Limb (tissue), 2 donors: ENCODE data around the gene ZNF718.
"Not testable (repeated sequence)": the region's sequence is repeated elsewhere in the genome, so short reads cannot be mapped to it uniquely, and the experiment has no call there.

Experiments
- DNase-seq, 2 donors: peaks; one replicate each; pipeline ENCODE4 v3.0.0-alpha.2; 2016; ENCODE audit errors: extremely low spot score in 2 of 2

ZNF718 gene

DNA sequence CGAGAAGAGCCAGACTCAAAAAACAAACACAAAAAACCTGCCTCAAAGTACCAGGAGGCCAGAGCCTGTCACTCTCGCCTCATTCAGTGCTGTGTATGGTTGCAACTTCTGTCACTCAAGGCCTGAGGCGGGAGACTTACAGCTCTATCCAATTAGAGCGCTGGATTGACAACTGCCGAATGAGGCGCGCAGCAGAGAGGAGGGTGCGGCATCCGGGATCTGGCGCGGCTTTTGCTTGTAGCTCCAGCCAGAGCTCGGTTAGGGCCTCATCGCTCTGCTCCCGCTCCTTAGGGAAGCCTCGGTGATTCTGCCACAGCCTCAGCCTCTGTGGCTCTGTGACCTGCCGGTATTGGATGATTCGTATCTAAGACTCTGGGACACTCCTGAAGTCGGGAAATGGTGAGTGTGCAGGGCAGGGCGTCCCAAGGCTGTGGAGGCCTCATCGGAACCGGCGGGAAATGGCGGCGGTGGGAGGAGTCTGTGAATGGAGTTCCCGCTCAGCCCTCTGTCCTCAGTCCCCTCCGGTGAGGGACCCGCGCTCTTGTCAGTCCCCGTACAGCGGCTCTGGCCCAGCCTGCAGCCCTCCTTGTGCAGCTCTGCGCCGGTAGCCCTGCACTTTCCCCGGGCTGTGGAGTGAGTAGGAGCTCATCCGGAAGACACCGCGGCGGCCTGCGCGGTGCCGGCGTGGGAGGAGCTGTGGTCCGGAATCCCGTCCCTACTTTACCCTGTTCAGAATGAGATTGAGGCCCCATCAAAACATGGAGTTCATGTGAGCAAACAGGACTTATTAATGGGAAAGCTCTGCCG is at the start of gene ZNF718:
TSS of gene ZNF718 (plus strand) at position 227 of the 807 bp plus-strand sequence. CDS start at position 397, 170 bp downstream.
- DNase-seq: peak; percentile 94 to 96

DNA sequence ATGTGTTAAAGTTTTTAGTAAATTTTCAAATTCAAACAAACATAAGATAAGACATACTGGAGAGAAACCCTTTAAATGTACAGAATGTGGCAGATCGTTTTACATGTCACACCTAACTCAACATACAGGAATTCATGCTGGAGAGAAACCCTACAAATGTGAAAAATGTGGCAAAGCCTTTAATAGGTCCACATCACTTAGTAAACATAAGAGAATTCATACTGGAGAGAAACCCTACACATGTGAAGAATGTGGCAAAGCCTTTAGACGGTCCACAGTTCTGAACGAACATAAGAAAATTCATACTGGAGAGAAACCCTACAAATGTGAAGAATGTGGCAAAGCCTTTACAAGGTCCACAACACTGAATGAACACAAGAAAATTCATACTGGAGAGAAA is 38.4 kb upstream of the ZNF718 start:
- DNase-seq: no peak

DNA sequence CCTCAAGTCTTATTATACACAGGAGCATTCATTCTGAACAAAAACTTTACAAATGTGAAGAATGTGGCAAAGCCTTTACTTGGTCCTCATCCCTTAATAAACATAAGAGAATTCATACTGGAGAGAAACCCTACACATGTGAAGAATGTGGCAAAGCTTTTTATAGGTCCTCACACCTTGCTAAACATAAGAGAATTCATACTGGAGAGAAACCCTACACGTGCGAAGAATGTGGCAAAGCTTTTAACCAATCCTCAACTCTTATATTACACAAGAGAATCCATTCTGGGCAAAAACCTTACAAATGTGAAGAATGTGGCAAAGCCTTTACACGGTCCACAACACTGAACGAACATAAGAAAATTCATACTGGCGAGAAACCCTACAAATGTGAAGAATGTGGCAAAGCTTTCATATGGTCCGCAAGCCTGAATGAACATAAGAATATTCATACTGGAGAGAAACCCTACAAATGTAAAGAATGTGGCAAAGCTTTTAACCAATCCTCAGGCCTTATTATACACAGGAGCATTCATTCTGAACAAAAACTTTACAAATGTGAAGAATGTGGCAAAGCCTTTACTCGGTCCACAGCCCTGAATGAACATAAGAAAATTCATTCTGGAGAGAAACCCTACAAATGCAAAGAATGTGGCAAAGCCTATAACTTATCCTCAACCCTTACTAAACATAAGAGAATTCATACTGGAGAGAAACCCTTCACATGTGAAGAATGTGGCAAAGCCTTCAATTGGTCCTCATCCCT is 37.6 kb upstream of the ZNF718 start:
- DNase-seq: not testable (repeated sequence)

DNA sequence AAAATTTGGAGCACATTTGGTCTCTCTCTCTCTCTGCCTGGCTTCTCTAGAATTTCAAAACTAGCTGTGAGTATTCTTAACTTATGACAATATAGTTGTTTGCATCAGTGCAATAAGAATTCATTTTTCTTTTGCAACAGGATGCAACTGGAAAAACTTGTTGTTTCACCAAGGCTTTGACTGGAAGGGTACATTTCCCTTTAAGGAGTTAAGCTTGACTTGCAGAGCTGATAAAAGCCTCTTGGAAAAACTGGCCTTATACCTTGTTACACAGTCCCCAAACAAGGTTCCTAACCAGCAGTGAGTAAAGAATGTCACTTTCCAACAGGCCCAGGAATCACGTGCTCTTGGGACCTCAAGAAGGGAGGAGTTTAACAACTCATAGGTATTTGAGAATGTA is 25.9 kb upstream of the ZNF718 start:
- no peak for DNase-seq

DNA sequence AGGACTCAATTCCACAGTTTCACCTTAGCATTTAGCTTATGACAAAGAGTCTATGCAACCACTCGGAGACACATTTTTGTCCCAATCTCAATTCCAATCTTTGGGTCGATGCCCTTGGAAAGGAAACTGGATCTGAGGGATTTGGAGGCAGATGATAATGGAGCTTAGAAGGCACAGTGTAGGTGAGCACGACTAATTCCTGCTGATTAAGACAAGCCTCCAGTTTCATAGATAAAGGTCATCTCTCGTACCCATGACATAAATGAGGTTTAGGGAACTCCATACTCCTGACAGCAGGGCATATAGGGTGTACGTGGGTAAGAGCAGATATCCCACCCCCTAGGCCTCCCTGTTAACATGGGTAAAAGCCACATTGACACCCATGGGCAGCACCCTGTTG is 24.4 kb upstream of the ZNF718 start:
- DNase-seq: no peak

DNA sequence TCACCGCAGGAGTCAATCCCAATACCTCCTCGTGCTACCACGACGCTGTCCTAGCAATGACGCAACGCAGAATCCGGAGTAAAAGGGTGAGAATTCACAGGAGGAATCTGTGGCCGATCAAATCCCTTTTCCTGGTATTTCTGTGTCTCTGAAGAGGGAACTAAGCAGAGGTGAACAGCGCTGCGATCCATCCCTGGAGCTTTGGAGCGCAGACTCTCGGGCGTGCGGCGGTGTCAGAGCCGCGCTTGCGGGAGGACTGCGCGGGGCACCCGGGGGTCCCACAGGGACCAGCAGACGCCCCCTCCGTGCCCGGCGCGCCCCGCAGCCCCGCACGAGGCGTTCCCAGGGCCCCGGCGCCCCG is 17.2 kb upstream of the ZNF718 start:
- DNase-seq: no peak

DNA sequence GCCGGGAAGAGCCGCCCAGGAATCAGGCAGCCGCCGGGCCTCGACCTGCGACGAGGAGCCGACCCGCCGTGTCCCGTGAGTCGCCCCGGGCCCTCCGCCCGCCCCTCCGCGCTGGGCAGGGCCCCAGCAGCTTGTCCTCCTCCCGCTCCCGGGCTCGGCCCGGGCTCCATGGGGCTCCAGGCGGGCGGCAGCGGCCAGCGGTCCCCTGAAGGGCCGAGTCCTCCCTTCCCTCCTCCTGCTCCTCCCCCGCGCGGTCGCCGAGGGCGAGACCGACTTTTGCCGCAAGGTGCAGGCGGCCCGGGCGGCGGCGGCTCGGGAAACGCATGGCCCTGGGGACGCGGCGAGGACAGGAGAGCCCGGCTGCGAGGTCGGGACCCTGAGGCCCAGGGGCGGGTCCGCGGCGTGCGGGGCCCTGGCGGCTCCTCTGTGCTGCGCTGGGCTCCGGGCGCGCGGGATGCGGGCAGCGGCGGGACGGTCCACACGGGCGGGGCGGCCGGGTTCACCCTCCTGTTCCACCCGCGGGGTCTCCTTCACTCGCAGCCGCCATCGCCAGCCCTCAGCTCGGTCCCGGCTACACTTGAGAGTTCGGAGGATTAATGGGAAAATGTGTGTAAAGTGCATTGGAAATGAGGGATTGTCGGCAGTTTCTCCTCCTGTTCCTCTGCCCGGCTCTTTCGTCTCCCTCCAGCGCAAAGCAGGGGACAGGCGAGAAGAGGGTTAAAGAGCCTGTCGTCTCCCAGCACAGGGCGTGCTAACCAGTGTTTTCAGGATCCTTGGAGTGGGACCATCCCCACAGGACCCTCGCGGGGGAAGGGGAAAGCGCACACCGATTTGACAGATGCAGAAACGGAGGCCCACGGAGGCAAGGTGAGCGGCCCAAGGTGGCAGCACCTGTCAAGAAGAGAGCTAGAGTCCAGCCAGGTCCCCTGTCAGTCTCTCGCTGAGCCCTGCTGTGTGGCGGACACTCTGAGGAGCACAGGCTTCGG is 16.6 kb upstream of the ZNF718 start:
- DNase-seq: peak in 1 of 2 donors; percentile 38

DNA sequence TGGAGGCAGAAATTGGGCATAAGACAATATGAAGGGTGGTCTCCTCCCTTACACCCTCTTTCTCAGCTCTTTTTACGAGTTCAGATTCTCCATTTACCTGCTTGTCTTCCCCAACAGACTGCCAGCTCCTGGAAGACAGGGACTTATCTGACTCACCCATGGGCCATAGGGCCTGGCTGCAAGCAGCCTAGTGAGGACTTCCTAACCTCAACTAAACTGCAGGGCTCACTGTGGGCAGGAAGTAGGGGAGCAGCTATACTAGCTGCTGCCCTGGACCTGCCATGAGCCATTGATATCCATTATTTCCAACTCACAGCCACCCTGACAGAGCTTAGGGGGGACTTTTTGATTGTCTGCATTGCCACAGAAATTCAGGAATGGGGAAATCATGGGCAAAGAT is 11.5 kb upstream of the ZNF718 start:
- DNase-seq: no peak

DNA sequence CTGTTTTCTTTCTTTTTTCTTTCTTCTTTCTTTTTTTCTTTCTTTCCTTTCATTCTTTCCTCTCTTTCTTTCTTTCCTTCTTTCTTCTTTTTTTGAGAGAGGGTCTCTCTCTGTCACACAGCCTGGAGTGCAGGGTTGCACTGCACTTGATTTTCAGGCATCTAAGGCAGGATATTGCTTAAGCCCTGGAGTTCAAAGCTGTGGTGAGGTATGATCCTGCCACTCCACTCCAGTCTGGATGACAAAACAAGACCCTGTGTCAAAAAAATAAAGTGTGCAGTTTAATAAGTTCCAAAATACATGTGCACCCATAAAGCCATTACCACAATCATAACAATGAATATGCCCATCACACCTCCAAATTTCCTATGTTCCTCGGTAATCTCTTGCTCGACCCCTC is 10.6 kb upstream of the ZNF718 start:
- DNase-seq: no peak

DNA sequence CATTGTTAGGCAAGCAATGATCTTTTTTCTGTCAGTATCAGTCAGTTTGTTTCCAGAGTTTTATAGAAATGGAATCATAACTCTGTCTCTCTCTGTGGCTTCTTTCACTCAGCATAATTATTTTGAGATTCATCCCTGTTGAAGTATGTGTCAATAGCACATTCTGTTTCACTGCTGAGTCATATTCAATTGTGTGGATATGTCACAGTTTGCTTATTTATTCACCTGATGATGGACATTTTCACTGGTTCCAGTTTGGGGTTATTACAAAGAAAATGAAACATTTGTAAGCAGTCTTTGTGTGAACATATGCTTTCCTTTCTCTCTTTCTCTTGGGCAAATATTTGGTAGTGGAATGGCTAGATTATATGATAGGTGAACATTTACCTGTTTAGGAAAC is 10.2 kb upstream of the ZNF718 start:
- DNase-seq: no peak

DNA sequence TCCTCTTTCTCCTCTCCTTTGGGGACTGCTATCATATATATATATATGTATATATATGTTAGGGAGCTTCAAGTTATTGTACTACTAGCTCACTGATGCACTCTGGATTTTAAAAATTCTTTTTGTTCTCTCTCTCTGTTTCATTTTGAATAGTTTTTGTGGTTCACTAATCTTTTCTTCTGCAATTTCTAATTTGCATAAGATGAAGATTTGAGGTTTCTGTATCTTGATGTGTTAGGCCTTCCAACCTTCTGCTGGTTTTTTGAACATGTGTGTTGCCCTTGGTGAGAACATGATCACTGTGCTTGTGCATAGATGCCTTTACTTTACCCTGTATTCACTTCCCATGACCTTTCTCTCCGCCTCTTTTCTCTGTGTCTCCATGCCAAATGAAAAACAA is 7.8 kb upstream of the ZNF718 start:
- DNase-seq: no peak

DNA sequence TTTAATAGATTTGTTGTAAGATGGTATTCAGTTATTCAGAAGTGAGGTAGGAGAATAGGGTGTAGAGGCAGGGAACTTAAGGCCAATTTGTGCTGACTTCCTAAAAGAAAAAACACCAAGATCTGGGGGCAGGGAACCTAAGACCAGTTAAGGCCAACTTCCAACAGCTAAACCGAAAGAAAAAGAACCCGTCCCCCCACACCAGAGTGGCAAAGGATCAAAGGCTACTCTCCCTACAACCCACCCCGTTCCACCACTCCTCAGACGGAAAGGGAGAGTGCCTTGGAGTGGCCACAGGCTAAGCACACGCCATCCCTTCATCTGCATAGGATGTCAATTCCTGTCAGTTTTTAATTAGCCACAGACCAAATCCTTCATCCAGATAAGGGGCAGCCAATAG is 3.7 kb upstream of the ZNF718 start:
- no peak for DNase-seq

DNA sequence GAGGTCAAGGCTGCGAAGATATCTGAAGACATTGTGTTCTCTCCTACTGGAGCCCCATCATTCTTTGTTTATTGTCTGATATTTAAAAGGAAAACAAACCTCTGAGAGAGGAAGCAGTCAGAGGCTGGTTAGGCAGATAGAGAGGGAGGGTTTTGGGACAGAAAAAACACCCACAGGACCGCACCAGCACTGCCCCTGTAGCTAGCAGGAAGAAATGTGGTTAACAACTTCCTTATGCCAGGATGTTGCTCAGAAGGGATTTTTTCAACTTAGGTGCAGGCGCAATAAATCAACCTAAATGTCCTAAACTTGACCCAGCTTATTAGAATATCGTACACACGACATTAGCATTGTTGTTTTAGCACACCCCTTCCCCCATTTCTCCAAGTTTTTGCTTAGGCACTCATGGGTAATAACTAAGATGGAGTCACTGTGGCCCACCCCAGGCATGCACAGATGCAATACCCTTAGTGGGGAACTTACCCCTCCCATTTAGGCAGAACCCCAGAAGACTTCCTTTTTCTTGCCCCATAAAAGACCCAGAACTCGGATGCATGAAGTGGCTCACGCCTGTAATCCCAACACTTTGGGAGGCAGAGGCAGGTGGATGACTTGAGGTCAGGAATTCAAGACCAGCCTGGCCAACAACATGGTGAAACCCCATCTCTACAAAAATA is 2.8 kb upstream of the ZNF718 start:
- no peak for DNase-seq

DNA sequence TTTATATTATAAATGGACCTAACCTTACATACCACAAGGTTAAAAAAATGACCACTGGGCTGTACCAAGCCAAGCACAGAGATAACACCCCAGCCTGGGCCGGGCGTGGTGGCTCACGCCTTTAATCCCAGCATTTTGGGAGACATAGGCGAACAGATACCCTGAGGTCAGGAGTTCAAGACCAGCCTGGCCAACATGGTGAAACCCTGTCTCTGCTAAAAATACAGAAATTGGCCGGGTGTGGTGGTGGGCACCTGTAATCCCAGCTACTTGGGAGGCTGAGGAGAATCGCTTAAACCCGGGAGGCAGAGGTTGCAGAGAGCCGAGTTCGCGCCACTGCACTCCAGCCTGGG is 403 bp upstream of the ZNF718 start:
- not testable (repeated sequence) for DNase-seq

DNA sequence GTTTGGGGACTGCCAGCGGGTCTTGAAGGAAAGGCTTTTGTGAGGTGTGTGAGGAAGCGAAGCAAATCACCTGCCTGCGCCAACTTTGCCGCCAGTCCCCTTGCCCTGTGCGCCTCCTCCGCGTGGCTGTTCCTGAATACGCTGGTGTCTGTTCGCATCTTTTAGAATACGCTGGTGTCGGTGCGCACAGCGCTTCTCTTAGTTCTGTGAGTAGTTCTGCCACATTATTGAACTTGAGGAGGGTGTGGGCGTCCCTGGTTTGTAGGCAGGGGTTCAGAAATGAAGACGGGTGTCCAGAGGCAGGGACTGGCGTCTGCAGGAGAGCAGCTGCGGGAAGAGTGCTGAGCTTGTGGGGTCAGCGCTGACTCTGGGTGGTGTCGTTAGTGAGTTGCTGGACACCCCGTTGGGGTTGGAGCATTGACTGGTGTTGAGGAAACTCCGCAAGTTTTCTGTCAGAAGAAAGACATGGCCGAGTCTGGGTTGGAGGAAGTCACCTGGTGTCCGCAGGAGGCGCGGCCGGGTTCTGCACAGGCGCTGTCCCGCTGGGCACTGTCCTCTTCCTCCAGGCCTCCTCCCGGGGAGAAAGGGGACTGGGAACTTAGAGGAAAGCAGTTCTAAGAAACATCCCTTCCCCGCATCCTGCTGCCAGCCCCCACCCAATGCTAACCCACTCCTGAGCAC is 930 bp downstream of the ZNF718 start:
- no peak for DNase-seq

DNA sequence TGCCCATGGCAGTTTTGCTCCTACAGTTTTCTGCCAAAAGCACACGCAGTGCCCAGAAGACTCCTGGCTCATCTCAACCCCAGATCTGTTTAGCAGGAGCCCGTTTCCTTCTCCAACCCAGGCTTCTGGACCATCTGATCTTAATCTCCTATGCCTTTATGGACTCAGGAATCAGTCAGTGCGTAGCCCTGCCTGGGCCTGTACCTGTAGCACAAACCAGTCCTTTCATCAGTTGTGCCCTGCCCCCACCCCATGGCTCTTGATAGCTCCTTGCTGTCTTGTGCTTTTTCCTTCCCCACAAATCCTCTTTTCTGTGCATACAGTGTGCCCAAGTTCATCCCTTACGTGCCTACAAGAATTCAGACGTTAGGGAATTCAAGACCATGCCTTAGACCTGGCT is 1.5 kb downstream of the ZNF718 start:
- DNase-seq: no peak

DNA sequence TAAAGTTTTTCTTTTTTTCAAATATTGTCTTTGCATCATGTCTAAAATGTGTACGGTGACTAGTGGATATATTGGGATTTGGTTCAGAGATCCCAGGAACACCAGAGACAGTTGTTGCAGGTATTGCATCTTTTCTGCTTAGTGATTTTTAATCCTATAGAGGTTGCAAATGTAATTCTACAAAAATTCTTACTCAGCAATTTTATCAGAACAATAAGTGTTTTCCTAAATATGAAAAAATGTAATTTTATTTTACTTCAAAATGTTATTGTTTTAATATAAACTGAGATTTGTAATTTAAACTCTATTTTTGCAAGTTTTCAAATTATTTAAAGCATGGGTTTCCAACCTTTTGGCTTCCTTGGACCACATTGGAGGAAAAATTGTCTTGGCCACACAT is 8.2 kb downstream of the ZNF718 start:
- no peak for DNase-seq

DNA sequence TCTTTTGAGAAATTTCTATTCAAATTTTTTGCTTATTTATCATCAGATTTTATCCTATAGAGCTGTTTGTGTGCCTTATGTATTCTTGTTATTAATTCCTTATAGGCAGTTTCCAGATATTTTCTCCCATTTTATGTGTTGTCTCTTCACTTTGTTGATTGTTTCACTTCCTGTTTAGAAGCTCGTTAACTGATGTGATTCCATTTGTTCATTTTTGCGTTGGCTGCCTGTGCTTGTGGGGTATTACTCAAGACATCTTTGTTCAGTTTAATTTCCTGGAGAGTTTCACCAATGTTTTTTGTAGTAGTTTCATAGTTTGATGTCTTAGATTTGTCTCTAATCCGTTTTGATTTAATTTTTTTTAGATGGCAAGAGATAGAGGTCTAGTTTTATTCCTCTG is 14.6 kb downstream of the ZNF718 start:
- no peak for DNase-seq

DNA sequence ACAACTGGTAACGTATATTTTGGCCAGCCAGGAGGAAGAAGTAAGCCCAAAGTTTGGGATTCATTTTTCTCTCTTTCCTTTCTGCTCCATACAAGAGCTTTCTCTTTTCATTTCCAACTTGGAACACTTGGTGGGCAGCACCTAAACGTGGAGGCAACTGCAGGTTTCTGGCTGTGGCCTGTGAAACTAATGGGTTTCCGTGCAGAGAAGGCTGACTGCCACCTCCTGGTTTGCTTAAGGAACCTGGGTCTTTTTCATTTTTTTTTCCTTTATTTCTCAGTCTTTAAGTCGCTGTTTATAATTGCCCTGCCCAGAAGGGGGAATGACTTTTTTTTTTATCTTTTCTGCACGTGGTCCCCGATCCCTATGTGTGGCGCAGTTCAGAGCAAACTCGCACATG is 15.4 kb downstream of the ZNF718 start:
- DNase-seq: no peak

DNA sequence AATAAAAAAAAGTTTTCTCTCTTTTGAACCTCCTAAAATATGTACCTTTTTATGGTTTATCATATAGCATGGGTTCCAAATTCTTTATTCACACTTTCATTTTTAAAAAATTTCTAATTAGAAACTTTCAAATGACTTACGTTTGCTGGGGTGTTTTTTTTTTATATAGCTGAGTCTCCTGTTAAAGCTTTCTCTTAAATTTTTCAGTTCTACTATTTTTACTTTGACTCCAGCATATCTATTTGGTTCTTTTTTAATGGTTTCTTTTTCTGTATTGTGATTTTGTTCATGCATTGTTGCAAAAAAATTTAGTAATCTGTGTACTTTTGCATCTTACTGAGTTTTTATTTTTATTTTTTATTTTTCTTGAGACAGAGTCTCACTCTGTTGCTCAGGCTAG is 22.3 kb downstream of the ZNF718 start:
- no peak for DNase-seq

DNA sequence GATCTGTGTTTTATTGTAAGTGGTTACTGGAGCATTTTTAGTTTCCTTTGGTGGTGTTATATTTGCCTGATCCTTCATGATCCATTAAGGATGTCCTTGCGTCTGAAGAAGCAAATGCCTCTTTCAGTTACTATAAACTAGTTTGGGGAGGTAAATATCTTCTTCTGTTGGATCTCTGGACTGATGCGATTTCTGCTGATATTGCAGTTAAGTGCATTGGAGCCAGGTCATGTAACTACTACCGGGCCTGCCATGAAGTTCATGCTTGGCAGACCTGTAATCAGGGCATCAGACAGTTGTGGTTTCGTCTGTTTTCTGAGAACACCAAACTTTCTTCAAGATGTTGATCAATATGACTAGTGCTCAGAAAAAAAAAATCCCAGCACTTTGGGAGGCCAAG is 22.9 kb downstream of the ZNF718 start:
- DNase-seq: no peak
